GM12873 (cell line): Measurements from ENCODE around the gene TBC1D25.

Source experiments
- TF ChIP-seq, protein P1 (sequence below): IDR thresholded peaks from 2 replicates; pipeline ENCODE4 v1.5.1; 2012; ENCODE audit warnings: low read depth, mild to moderate bottlenecking, moderate library complexity, low read length, control low read depth; ENCODE audit not compliant: insufficient read depth; ENCODE audit errors: missing control alignments

Gene TBC1D25

DNA sequence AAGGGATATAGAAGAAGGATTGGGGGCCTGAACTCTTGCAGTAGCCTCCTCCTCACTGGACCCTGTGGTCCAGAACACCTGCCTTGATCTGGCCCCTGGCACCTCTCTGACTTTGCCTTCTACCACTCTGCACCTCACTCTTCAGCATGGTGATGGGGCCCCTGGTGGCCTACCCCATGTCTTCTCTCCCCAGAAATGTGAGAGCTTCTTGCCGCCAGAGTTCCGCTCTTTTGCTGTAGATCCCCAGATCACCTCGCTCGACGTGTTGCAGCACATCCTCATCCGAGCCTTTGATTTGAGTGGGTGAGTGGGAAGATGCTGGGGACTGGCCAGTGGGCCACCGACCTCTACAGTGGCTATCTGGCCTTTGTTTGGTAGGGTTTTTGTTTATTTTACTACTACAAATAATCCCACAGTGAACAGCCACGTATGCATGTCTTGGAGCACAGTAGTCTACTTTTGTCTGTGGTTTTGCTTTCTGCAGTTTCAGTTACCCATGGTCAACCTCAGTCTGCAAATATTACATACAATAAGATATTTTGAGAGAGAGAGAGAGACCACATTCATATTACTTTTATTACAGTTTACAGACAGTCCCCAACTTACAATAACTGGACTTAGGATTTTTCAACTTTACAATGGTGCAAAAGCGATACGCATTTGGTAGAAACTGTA, 1.8 kb downstream of the TBC1D25 start:
- TF ChIP-seq, protein P1, sequence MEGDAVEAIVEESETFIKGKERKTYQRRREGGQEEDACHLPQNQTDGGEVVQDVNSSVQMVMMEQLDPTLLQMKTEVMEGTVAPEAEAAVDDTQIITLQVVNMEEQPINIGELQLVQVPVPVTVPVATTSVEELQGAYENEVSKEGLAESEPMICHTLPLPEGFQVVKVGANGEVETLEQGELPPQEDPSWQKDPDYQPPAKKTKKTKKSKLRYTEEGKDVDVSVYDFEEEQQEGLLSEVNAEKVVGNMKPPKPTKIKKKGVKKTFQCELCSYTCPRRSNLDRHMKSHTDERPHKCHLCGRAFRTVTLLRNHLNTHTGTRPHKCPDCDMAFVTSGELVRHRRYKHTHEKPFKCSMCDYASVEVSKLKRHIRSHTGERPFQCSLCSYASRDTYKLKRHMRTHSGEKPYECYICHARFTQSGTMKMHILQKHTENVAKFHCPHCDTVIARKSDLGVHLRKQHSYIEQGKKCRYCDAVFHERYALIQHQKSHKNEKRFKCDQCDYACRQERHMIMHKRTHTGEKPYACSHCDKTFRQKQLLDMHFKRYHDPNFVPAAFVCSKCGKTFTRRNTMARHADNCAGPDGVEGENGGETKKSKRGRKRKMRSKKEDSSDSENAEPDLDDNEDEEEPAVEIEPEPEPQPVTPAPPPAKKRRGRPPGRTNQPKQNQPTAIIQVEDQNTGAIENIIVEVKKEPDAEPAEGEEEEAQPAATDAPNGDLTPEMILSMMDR: no peak

GRCh38 chrX:48548871-48549270, 9.4 kb downstream of the TBC1D25 start:
- TF ChIP-seq, protein P1: no peak

GRCh38 chrX:48558271-48558670, 18.8 kb downstream of the TBC1D25 start:
- TF ChIP-seq, protein P1: no peak

- TF ChIP-seq, protein P1: no peak
Measured at GRCh38 chrX:48559636-48560035, 20.1 kb downstream of the TBC1D25 start.

DNA sequence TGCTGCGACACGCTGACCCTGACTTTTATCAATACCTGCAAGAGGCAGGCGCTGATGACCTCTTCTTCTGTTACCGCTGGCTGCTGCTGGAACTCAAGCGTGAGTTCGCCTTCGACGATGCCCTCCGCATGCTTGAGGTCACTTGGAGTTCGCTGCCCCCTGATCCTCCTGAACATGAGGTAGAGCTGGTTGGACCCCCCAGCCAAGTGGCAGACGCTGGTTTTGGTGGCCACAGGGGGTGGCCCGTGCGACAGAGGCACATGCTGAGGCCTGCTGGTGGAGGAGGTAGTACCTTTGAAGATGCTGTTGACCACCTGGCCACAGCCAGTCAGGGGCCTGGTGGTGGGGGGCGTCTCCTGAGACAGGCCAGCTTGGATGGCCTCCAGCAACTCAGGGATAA, 20.5 kb downstream of the TBC1D25 start:
- TF ChIP-seq, protein P1: no peak

- TF ChIP-seq, protein P1: no peak
Measured at GRCh38 chrX:48560681-48561080, 21.2 kb downstream of the TBC1D25 start.

DNA sequence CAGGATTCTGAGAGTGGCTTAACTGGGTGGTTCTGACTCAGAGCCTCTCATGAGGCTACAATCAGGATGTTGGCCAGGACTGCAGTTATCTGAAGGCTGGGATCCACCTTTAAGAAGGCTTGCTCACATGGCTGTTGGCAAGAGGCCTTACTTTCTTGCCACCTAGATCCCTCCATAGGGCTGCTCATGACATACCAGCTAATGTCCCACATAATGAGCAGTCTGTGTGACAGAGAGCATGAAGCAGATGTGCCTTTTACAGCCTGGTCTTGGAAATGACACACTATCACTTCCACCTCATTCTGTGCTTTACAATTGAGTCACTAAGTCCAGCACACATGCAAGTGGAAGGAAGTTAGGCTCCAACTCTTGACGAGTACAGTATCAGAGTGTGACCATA, 30.4 kb downstream of the TBC1D25 start:
- TF ChIP-seq, protein P1: no peak
